Ishikawa (cell line): ENCODE data around the gene CACNB4.

Source experiments
- CEBPB ChIP-seq: IDR thresholded peaks from 2 replicates; pipeline ENCODE4 v1.6.1; 2012
- CREB1 ChIP-seq: IDR thresholded peaks from 2 replicates; pipeline ENCODE4 v1.6.1; 2012; ENCODE audit warnings: low read depth
- EGR1 ChIP-seq: IDR thresholded peaks from 2 replicates; pipeline ENCODE4 v1.6.1; 2012
- EP300 ChIP-seq: IDR thresholded peaks from 2 replicates; pipeline ENCODE4 v1.6.1; 2012; ENCODE audit warnings: borderline replicate concordance
- FOXM1 ChIP-seq: IDR thresholded peaks from 2 replicates; pipeline ENCODE4 v1.6.1; 2012; ENCODE audit warnings: low read depth, borderline replicate concordance
- NFIC ChIP-seq: IDR thresholded peaks from 2 replicates; pipeline ENCODE4 v1.6.1; 2012
- RAD21 ChIP-seq: IDR thresholded peaks from 2 replicates; pipeline ENCODE4 v1.6.1; 2012; ENCODE audit warnings: low read depth
- TAF1 ChIP-seq: IDR thresholded peaks from 2 replicates; pipeline ENCODE4 v1.6.1; 2012; ENCODE audit warnings: low read depth, mild to moderate bottlenecking
- TCF12 ChIP-seq: IDR thresholded peaks from 2 replicates; pipeline ENCODE4 v1.6.1; 2012; ENCODE audit warnings: low read depth
- TEAD4 ChIP-seq: IDR thresholded peaks from 2 replicates; pipeline ENCODE4 v1.6.1; 2012
- YY1 ChIP-seq: IDR thresholded peaks from 2 replicates; pipeline ENCODE4 v1.6.1; 2012; ENCODE audit warnings: low read depth
- ZBTB7A ChIP-seq: IDR thresholded peaks from 2 replicates; pipeline ENCODE4 v1.6.1; 2012; ENCODE audit warnings: low read depth
- TF ChIP-seq, protein P1 (sequence below): IDR thresholded peaks from 2 replicates; pipeline ENCODE4 v1.6.1; 2012
- TF ChIP-seq, protein P2 (sequence below): IDR thresholded peaks from 2 replicates; pipeline ENCODE4 v1.6.1; 2012; ENCODE audit warnings: low read depth, mild to moderate bottlenecking
- TF ChIP-seq, protein P3 (sequence below): IDR thresholded peaks from 2 replicates; pipeline ENCODE4 v1.6.1; 2012

The CACNB4 gene

DNA sequence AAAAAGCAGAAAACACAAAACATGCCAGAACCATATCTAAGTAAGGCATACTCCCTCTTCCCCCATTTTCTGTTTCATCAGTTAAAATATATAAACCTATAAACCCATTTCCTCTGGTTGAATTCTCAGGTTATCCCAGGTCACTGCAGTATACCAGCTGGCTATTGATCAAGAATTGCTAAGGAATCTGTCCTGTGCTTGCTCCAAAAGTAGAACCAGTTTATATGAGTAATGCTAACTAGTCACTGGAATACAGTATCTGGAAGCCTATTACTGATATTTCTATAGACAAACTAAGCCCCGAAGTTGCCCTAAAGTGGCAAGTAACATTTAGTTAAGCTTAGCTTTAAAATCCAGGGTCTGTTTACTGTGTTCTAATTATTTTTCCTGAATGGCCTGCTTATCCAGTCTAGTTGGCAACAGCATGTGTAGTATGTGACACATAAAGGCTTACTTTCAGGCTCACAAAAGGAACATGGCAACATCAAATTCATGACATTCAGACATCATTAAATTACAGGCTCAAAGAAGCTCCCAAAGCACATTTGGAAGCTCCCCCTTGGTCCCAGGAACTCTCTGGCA, 167.7 kb downstream of the CACNB4 start:
- no peak for TF ChIP-seq FOXM1
- no peak for TF ChIP-seq TAF1
- no peak for TF ChIP-seq CEBPB
- no peak for TF ChIP-seq CREB1
- no peak for TF ChIP-seq ZBTB7A
- TF ChIP-seq YY1 = no peak
- TF ChIP-seq, protein P1, sequence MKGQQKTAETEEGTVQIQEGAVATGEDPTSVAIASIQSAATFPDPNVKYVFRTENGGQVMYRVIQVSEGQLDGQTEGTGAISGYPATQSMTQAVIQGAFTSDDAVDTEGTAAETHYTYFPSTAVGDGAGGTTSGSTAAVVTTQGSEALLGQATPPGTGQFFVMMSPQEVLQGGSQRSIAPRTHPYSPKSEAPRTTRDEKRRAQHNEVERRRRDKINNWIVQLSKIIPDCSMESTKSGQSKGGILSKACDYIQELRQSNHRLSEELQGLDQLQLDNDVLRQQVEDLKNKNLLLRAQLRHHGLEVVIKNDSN = no peak
- TF ChIP-seq NFIC = no peak
- TF ChIP-seq EGR1 = no peak
- TF ChIP-seq TEAD4 = no peak

DNA sequence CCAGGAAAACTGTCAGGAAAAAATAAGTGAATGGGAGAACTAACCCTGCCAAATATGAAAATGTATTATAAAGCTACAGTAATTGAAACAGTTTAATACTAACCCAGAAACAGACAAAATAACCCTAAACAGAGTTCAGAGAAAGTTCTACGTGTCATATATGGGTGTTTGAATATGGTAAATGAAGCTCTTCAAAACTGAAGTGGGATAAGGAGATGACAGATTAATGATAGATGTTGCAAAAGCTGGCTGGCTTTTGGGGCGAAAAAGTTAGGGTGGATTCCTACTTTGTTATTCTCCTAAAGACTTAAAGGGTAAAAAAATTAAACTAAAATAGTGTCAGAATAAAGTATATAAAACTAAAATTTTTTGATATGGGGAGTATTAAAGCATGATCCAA, 168.8 kb downstream of the CACNB4 start:
- TF ChIP-seq TEAD4 (no peak), EP300 (no peak), CREB1 (no peak), FOXM1 (no peak), EGR1 (no peak), TAF1 (no peak), YY1 (no peak)
- TF ChIP-seq, protein P1 = no peak
- TF ChIP-seq, protein P2, sequence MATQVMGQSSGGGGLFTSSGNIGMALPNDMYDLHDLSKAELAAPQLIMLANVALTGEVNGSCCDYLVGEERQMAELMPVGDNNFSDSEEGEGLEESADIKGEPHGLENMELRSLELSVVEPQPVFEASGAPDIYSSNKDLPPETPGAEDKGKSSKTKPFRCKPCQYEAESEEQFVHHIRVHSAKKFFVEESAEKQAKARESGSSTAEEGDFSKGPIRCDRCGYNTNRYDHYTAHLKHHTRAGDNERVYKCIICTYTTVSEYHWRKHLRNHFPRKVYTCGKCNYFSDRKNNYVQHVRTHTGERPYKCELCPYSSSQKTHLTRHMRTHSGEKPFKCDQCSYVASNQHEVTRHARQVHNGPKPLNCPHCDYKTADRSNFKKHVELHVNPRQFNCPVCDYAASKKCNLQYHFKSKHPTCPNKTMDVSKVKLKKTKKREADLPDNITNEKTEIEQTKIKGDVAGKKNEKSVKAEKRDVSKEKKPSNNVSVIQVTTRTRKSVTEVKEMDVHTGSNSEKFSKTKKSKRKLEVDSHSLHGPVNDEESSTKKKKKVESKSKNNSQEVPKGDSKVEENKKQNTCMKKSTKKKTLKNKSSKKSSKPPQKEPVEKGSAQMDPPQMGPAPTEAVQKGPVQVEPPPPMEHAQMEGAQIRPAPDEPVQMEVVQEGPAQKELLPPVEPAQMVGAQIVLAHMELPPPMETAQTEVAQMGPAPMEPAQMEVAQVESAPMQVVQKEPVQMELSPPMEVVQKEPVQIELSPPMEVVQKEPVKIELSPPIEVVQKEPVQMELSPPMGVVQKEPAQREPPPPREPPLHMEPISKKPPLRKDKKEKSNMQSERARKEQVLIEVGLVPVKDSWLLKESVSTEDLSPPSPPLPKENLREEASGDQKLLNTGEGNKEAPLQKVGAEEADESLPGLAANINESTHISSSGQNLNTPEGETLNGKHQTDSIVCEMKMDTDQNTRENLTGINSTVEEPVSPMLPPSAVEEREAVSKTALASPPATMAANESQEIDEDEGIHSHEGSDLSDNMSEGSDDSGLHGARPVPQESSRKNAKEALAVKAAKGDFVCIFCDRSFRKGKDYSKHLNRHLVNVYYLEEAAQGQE = no peak

DNA sequence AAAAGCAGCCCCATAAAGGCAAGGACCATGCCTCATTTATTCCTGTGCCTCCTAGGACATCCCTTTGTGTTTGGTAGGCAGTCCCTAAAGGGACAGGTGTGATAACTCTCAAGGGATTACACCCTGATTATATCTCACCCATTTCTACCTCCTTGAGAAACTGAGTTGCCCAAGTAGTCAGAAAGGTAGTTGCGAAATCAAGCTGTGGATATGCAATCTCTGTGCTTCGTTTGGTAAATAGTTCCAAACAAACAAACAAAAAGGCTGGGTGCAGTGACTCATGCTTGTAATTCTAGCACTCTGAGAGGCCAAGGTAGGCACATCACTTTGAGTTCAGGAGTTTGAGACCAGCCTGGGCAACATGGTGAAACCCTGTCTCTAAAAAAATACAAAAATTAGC, 170.5 kb downstream of the CACNB4 start:
- no peak for TF ChIP-seq NFIC
- peak; percentile 76 for TF ChIP-seq CEBPB
- TF ChIP-seq TAF1 = no peak
- TF ChIP-seq ZBTB7A = no peak

DNA sequence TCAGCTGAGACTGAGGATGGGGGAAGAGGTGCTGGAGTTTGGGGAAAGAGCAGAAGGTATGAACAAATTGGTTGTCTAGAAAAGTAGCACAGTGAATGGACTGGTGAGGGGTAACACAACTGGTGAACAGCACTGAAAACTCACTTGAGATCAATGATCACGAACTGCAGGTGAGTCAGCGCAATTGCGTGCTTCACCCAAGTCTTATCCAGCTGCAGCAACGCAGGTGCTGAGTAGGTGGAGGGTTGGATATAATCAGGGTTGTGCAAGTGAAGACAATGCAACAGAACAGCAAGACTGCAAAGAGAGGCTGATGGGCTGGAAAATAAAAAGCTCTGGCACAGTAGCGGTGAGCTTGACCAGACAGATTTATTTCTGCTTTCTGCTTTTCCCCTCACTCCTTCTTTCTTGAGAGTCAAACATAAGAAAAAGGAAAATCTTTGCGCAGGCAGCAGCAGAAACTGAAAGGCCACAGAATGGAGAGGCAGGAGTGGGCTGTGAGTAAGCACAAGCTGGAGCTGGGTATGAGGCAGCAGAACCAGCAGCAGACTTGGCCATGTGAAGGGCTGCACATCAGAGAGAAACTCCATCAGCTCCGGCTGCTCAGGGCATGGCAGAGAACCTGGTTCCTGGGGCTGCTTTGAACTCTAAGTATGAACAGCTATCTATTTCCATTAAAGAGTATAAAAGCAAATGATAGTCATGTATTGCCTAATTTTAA, 171.2 kb downstream of the CACNB4 start:
- TF ChIP-seq TAF1 (no peak), YY1 (no peak), ZBTB7A (no peak), RAD21 (no peak), FOXM1 (no peak), EGR1 (no peak), TCF12 (no peak)
- TF ChIP-seq, protein P3, sequence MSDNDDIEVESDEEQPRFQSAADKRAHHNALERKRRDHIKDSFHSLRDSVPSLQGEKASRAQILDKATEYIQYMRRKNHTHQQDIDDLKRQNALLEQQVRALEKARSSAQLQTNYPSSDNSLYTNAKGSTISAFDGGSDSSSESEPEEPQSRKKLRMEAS = no peak
- TF ChIP-seq, protein P2 = no peak

DNA sequence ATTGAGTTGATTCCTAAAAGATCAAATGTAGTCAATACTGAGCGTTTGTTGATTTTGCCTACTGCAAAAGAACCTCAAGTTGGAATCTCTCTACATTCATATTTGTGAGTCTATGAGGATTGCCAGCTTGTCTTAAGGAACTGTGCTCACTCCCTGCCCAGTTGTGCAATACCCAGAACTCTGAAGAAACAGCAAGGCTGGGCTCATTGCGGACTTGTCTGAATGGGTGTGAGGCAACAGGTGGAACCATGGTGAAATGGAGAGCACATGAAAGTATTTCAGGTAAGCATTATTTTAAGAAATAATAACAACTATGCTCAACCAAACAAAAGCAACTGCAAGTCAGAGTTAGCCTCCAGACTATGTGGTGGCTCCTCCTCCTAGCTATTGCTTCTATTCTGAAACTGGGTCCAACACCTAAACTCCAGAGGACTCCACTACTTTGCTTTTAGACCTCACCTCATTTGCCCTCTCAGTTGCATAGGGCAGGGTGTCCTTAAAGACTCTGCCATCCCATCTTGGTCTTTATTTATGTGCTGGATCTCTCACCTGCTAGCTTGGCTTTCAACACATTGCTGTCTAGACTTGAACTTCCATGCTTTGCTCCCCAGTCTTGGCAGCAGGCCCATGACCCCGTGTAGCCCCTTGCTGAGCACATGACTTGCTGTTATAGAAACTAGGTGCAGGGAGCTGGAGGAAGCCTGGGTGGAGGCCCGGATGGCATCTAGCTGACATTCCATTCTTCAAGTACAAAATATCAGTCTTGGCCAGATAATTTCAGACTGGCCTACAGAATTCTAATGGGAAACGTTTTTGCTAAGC, 175.8 kb downstream of the CACNB4 start:
- no peak for TF ChIP-seq TAF1
- no peak for TF ChIP-seq CREB1
- TF ChIP-seq, protein P3 = no peak
- no peak for TF ChIP-seq TCF12
- TF ChIP-seq, protein P1 = peak; percentile 39; the same call in 1 of the 2 replicates
- no peak for TF ChIP-seq YY1
- TF ChIP-seq CEBPB = peak; percentile 93
- no peak for TF ChIP-seq RAD21
- TF ChIP-seq NFIC = peak; percentile 53; the same call in 1 of the 2 replicates
- no peak for TF ChIP-seq ZBTB7A
